Spinal cord (tissue), 10 donors: ENCODE results near the gene HGS. TPM values are rescaled to one million over a fixed set of nuclear protein-coding genes. Genes with fewer than 3 reads are reported as not detected.
A peak's percentile ranks its signal among the peaks of the same experiment; 100 is the strongest.

ENCODE experiments used
- DNase-seq, 6 donors: peaks; one replicate each; pipeline versions ENCODE4 v3.0.0 to v3.0.0-alpha.2; 2013 to 2015; ENCODE audit warnings: low spot score in 6 of 6, low read depth in 4 of 6
- H3K27ac ChIP-seq: one replicate; pipeline ENCODE4 v1.5.1; 2013; ENCODE audit warnings: low read depth, low read length, control low read depth
- H3K27me3 ChIP-seq: one replicate; pipeline ENCODE4 v1.6.1; 2013; ENCODE audit warnings: low read length; ENCODE audit not compliant: control insufficient read depth, insufficient read depth
- H3K36me3 ChIP-seq: one replicate; pipeline ENCODE4 v1.6.1; 2013; ENCODE audit warnings: low read length; ENCODE audit not compliant: control insufficient read depth, insufficient read depth
- H3K4me1 ChIP-seq: one replicate; pipeline ENCODE4 v1.6.1; 2013; ENCODE audit warnings: low read length; ENCODE audit not compliant: control insufficient read depth, insufficient read depth
- H3K4me3 ChIP-seq: one replicate; pipeline ENCODE4 v1.5.1; 2013; ENCODE audit warnings: low read depth, low read length, control low read depth
- H3K9me3 ChIP-seq: one replicate; pipeline ENCODE4 v1.6.1; 2013; ENCODE audit warnings: low read length; ENCODE audit not compliant: control insufficient read depth, insufficient read depth
- WGBS: methylation state at CpG from one replicate; pipeline ENCODE4 v1.1.5; 2013; ENCODE audit warnings: missing lambda C conversion rate; ENCODE audit not compliant: insufficient coverage; 5-methylcytosine and 5-hydroxymethylcytosine counted together
- polyA plus RNA-seq, 2 donors: library from polyadenylated mRNA; unstranded; fragments of 120-200 nt; gene quantifications; one replicate each; pipeline ENCODE4 v1.2.1, GENCODE V29; 2013; ENCODE audit not compliant: insufficient read length in 2 of 2
- total RNA-seq, 2 donors: library from RNA; depleted of rRNA in 1 of 2; stranded (reverse); fragments of 120-200 nt in 1 of 2; fragments of >200 nt in 1 of 2; gene quantifications; one replicate each; pipeline versions ENCODE4 v1.2.3 to v1.2.4, GENCODE V29; 2013 to 2014
- donor health status: healthy.

Gene HGS
- total and polyA plus RNA-seq, 4 donors, result 37.9 to 128 (median 87.1) TPM

DNA sequence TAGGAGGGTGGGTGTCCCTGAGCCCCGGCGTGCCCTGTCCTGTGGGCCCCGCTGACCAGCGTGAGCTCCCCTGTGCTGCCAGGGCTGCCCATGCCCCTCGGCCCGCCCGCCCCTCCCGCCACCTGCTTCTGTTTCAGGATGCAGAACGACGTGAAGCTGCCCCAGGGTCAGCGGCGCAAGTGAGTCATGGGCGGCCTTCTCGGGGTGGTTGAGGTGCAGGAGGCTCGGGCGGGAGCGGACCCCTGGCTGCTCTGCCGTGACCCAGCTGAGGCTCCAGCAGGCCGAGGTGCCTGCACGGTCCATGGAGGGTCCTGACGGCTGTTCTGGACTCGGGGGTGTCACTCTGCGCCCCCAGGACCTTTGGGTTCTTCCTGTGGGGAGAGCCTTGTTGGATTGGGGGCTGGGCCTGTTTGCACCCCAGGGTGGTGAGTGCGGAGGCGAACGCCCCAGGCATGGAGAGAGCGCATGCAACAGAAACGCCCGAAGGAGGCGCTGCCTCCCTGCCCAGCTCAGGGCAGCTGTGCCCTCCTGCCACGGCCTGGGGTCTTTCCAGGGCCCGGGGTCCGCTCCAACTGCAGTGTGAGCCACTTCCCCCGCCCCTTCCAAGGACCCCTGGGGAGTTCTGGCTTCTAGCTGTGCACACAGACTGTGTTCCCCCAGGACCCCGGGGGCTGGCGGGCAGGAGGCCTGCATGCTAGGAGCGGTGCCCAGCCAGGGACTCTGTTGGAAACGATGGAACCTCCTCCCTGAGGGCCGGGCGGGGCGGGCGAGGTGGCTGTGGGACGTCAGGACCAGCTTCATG, 32.3 kb downstream of the HGS start:
- Histone ChIP-seq H3K4me1 (peaks cover 49% of the 10 kb centered on the region), H3K9me3 (no peaks in the 10 kb centered on the region), H3K27me3 (peaks cover 3% of the 10 kb centered on the region), H3K36me3 (peaks cover 73% of the 10 kb centered on the region), H3K27ac (no peak overlapping the region), H3K4me3 (no peak overlapping the region)
- WGBS, result 94% methylated on average over 42 of the region's 43 CpGs
- DNase-seq, result no peak

DNA sequence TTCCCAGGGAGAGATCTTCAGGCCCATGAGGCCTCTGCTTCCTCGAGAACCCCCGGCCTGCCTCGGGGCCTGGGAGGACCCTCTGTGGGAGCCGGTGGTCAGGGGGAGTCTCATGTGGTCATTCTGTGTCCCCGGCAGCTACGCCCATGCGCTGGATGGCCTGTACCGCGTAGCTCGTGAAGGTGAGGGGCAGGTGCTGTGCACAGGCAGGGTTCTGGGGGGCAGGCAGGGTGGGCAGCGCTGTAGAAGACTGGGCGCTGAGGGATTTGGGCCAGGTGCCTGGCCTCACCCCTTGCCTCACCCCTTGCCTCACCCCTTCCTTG, 32.8 kb downstream of the HGS start:
- H3K4me3 ChIP-seq, result no peak overlapping the region
- no peak for DNase-seq
- H3K27me3 ChIP-seq, result no peaks in the 10 kb centered on the region
- peaks cover 45% of the 10 kb centered on the region for H3K4me1 ChIP-seq
- no peak overlapping the region for H3K27ac ChIP-seq
- H3K36me3 ChIP-seq, result peaks cover 73% of the 10 kb centered on the region
- 98% methylated on average over 12 of the region's 12 CpGs for WGBS
- no peaks in the 10 kb centered on the region for H3K9me3 ChIP-seq

DNA sequence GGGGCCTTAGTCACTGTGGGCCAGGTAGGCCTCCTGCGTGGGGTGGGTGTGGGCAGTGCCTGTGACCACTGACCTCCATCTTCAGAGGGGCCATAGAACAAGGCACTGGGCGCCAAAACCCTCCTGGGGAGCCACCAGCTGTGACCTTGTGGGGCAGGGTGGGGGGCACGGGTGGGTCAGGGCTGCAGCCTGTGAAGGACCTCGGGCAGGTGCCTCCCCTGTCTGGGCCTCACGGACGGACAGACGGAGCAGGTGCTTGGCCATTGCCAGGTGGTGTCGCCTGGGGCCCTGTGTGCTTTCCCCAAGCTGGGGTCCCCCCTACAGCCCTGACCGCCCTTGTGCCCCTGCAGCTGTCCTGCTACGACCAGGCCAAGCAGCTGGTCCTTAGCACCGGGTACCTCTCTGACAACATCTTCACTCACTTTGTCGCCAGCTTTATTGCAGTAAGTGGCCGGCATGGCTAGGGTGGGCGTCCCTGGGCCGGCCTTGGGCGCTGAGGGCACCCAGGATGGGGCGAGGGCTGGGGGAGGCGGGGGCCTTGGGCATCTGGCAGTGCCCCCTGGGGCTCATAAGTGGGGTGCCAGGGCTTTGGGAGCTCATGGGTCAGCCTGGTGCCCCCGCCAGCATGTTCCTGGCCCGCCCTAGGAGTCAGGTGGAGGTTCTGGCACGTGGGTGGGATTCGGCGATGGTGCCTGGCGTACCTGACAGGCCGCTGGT, 33.4 kb downstream of the HGS start:
- Histone ChIP-seq H3K27me3 (no peaks in the 10 kb centered on the region), H3K9me3 (no peaks in the 10 kb centered on the region), H3K27ac (no peak overlapping the region), H3K4me3 (no peak overlapping the region), H3K4me1 (peaks cover 49% of the 10 kb centered on the region), H3K36me3 (peaks cover 74% of the 10 kb centered on the region)
- 97% methylated on average over 25 of the region's 25 CpGs for WGBS
- DNase-seq, result no peak

DNA sequence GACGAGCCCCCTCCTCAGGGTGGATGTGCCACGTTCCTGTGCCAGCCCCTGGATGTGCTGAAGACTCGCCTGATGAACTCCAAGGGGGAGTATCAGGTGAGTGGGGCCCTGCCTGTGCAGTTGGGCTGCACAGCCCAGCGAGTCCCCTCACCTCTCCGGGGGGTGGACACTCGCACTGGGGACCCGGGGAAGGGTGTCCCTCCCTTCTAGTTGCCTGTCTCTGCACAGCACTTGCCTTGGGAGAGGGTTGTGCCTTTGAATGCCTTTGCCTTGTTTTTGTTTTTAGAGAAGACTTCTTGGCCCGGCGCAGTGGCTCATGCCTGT, 33.9 kb downstream of the HGS start:
- H3K27ac ChIP-seq, result no peak overlapping the region
- WGBS, result 98% methylated on average over 8 of the region's 9 CpGs
- peaks cover 50% of the 10 kb centered on the region for H3K4me1 ChIP-seq
- H3K36me3 ChIP-seq, result peaks cover 75% of the 10 kb centered on the region
- H3K4me3 ChIP-seq, result no peak overlapping the region
- no peaks in the 10 kb centered on the region for H3K27me3 ChIP-seq
- H3K9me3 ChIP-seq, result no peaks in the 10 kb centered on the region
- DNase-seq, result no peak

DNA sequence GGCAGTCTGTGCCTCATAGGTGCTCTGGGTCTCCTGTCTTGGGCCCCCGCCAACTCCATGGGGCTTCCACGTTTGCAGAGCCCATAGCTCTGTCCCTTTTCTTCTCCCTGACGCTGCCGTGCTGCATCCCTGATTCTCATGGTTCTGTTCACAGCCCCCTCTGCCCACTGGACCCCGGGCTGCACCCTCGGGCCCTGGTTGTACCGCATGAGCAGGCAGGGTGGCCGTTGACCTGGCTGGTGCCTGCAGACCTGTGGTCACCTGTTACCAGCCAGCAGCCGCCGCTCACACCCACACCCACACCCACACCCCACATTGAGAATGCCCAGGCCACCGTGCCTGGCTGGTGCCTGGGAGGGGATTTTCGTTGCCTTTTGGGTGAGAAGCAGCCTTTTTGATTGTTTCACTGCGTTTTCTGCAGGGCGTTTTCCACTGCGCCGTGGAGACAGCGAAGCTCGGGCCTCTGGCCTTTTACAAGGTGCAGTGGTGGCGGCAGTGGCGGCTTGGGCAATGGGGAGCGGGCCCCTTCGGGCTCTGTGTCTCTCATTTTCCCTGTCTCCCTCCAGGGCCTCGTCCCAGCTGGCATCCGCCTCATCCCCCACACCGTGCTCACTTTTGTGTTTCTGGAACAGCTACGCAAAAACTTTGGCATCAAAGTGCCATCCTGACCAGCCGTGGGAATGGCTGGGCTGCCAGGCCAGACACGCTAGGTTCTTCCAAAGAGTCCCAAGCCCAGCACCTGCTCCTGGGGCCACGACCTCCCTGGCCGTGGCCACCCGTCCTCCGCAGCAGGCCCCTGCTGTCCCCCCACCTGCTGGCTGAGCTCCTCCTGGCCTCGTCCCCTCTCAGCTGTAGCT, 35.8 kb downstream of the HGS start:
- Histone ChIP-seq H3K36me3 (peaks cover 61% of the 10 kb centered on the region), H3K27me3 (no peaks in the 10 kb centered on the region), H3K9me3 (no peaks in the 10 kb centered on the region), H3K27ac (no peak overlapping the region), H3K4me1 (peaks cover 31% of the 10 kb centered on the region), H3K4me3 (no peak overlapping the region)
- WGBS, result 64% methylated on average over 29 of the region's 33 CpGs
- DNase-seq, result peak in 1 of 6 donors; percentile 34

DNA sequence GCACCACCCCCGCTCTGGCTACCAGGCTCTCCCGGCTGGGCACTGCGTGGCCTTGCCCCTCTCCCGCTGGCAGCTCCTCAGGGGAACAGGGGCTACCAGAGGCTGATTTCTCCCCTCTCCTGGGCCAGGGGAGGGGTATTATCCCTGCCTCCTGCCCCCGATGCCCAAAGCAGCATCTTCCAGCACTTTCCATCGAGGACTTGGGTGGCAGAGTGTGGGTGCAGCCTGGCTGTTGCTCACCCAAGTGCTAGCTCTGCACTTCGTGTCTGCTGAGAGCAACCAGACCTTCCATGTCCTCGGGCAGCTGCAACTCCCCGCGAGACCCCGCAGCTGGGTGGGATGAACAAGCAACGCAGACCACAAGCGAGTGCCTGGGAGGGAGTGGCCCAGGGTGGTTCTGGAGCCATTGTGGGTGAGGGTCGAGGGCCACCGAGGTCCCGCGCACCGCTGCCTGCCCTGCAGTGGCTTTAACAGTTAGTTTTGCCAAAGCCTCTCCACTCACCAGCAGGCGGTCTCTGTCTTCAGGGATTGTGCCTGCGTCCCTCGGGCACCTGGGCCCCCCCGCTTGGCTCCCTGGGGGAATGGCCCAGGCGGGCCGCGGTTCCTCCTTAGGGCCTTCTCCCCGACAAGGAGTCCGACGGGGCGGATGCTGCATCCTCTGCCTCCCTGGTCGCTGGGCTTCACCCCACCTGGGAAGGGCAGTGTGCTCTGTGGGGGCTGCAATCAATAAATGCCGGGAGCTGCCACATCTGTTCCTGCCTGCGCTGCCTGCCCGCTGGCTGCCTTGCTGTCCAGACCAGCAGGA, 36.7 kb downstream of the HGS start:
- Histone ChIP-seq H3K4me1 (peaks cover 29% of the 10 kb centered on the region), H3K9me3 (no peaks in the 10 kb centered on the region), H3K36me3 (peaks cover 53% of the 10 kb centered on the region), H3K4me3 (no peak overlapping the region), H3K27ac (no peak overlapping the region), H3K27me3 (no peaks in the 10 kb centered on the region)
- 75% methylated on average over 33 of the region's 33 CpGs for WGBS
- no peak for DNase-seq

DNA sequence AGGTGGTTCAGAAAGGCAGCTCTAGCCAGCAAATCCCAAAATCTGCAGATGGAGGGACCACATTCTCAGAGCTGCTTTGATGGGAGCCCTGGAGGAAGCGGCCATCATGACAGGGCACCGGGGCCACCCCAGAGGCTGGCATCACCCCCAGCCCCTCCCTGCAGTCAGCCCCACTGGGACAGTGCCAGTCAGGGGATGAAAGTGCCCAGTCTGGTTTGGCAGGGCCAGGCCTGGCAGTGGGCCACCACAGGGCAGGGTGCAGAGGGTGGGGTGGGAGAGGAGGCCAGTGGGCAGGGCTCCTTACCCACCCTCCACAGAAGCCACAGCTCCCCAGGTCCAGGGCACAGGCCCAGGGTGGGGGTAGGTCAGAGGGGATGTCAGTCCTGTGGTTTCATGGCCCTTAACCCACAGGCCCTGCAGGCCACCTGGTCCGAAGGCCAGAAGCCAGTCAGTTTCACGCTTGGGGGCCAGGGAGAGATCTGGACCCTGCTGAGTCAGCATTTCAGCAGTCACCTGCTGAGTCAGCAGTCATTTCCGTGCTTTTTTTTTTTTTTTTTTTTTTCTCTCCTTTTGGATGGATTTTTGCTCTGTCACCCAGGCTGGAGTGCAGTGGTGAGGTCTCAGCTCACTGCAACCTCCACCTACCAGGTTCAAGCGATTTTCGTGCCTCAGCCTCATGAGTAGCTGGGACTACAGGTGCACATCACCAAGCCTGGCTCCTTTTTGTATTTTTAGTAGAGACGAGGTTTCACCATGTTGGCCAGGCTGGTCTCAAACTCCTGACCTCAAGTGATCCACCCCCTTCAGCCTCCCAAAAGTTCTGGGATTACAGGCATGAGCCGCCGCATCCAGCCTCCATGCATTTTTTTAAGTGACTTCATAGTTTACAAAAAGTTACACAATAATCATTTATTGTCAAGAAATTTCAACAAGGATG, 38.6 kb downstream of the HGS start:
- Histone ChIP-seq H3K36me3 (peaks cover 33% of the 10 kb centered on the region), H3K27me3 (no peaks in the 10 kb centered on the region), H3K27ac (no peak overlapping the region), H3K9me3 (no peaks in the 10 kb centered on the region), H3K4me1 (peaks cover 29% of the 10 kb centered on the region), H3K4me3 (no peak overlapping the region)
- 72% methylated on average over 6 of the region's 10 CpGs for WGBS
- peak in 1 of 6 donors; percentile 47 for DNase-seq

DNA sequence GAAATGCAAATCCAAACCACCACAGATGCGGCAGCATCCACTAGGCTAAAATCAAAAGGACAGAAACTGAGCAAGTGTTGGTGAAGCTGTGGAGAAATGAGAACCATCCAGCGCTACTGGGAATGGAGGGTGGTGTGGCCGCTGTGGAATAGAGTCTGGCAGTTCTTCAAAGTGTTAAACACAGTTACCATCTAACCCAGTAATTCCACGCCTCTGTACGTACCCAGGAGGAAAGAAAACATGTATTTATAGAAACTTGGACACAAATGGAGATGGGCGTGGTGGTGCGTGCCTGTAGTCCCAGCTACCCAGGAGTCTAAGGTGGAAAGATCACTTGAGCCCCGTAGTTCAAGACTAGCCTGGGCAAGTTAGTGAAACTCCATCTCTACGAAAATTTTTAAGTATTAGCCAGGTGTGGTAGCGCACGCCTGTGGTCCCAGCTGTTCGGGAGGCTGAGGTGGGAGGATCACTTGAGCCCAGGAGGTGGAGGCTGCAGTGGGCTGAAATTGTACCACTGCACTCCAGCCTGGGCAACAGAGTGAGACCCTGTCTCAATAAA, 39.9 kb downstream of the HGS start:
- no peaks in the 10 kb centered on the region for H3K27me3 ChIP-seq
- 92% methylated on average over 7 of the region's 12 CpGs for WGBS

More for the DNA sequence above, 39.9 kb downstream of the HGS start:
- peaks cover 29% of the 10 kb centered on the region for H3K4me1 ChIP-seq
- no peak overlapping the region for H3K4me3 ChIP-seq
- no peak overlapping the region for H3K27ac ChIP-seq
- DNase-seq, result no peak
- H3K9me3 ChIP-seq, result no peaks in the 10 kb centered on the region
- H3K36me3 ChIP-seq, result peaks cover 22% of the 10 kb centered on the region
